LHCN-M2 (cell line): ENCODE data around the gene KDSR. TPM values are rescaled to one million over a fixed set of nuclear protein-coding genes. Genes with fewer than 3 reads are reported as not detected.
"Not testable (repeated sequence)": the region's sequence is repeated elsewhere in the genome, so short reads cannot be mapped to it uniquely, and the experiment has no call there.

Experiments used
- DNase-seq: peaks from one replicate; pipeline ENCODE4 v3.0.0-alpha.2; 2012; ENCODE audit warnings: low read depth
- total RNA-seq: library from RNA; depleted of rRNA; stranded (reverse); fragments of >200 nt; gene quantifications from 2 replicates; pipeline ENCODE4 v1.2.3, GENCODE V29; 2014

KDSR gene
- total RNA-seq, 1 experiment from 2014 or later: 37.6 TPM

DNA sequence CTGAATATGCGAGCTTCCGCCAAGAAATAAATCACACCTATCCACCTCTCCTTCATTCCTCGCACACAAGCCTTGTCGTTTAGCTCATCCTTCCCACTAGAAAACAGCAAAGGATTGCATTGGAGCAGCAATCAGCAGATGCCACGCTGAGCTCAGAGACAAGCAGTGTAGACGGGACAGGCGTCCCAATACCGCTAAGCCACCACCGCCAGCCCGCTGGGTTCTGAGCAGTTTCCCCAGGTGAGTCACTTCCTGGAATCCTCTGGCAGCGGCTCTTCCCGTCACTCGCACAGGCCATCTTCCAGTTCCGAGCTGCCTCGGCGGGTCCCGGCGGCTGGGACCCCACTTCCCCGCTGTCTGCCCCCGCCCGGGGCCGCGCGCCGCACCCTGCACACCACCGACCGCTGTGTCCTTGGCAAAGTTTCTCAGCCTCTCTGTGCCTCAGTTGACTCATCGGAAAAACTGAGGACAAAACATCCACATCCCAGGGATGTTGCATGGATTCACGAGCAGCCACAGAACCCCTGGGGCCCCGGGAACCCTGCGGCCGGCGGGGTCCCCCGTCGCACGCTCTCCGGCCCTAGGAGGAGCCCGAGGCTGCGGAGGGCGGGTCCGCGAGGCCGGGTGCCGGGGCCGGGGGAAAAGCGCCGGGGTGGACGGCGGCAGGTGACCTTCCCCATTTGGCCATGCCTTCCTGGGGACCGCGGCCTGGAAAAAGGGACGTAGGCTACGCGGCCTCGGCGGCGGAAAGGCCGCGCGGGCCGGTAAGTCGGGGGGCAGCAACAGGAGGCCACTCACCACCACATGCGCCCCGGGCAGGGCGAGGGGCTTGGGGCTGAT is 573 bp downstream of the KDSR start:
- peak; percentile 73 for DNase-seq

DNA sequence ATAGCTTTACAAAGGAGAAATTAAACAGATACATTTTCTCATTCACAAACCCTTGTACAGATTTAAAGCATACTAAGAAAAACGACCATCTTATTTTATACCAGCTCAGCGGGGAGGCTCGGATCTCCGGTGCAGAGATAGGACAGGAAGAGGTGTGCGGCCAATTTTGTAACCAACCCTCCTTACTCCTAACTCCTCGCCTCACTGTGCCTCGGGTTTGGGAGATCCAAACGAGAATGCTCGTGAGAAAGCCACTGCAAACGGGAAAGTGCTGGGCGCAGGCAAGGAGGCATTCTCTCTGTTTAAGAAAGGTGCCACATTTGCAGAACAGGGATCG is 1.2 kb downstream of the KDSR start:
- no peak for DNase-seq

- DNase-seq: no peak
These were observed 3.1 kb downstream of the KDSR start for GRCh38 chr18:63363951-63364350.

DNA sequence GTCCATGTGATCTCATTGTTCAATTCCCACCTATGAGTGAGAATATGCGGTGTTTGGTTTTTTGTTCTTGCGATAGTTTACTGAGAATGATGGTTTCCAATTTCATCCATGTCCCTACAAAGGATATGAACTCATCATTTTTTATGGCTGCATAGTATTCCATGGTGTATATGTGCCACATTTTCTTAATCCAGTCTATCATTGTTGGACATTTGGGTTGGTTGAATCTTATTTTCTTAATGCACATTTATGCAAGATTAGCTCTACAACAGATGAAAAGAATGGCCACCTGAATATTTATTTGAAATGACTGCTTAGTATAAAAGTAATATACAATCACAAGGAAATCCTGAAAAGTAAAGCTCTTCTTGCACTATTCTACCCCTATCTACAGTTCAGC is 3.6 kb downstream of the KDSR start:
- not testable (repeated sequence) for DNase-seq

DNA sequence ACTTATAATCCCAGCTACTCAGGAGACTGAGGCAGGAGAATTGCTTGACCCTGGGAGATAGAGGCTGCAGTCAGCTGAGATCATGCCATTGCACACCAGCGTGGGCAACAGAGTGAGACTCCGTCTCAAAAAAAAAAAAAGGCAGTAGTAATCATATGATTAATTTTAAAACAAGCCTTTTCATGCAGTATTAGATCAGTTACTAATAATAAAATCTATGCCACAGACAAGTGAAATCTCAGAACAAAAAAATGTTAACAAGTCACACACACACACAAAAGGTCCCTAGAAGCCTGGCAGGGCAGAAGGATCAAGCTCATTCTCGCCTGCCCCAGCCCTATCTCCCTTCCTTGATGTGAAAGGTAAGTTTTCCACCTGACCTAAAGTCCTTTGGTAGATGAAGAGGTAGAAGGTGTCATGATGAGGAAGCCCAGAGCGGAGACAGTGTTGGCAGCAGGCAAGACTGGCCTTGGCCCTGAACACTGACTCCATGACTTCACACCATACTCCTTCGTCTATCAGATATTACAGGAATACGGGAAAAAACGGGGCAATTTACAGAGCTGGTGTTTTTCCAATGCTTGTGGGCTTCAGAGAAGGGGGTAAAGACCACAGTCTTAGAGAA is 10.6 kb downstream of the KDSR start:
- no peak for DNase-seq

DNA sequence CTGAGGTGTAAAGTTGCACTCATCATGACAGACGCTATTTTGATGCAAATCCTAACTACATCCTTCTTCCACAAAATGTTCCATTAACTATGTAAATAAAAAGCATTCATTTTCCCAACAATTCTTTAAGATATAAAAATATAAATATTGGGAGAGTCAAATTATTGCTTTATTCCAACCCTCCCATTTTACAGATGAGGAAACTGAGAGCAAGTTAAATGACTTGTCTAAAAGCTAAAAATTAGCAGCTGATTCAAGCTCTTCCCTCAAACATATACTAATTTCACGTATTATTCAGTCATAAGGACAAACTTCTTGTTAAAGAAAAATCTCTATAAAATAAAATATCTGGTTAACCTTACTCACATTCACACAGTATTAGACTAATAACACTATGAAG is 16.8 kb downstream of the KDSR start:
- no peak for DNase-seq

GRCh38 chr18:63348508-63349136 is 18.4 kb downstream of the KDSR start:
- DNase-seq: no peak

DNA sequence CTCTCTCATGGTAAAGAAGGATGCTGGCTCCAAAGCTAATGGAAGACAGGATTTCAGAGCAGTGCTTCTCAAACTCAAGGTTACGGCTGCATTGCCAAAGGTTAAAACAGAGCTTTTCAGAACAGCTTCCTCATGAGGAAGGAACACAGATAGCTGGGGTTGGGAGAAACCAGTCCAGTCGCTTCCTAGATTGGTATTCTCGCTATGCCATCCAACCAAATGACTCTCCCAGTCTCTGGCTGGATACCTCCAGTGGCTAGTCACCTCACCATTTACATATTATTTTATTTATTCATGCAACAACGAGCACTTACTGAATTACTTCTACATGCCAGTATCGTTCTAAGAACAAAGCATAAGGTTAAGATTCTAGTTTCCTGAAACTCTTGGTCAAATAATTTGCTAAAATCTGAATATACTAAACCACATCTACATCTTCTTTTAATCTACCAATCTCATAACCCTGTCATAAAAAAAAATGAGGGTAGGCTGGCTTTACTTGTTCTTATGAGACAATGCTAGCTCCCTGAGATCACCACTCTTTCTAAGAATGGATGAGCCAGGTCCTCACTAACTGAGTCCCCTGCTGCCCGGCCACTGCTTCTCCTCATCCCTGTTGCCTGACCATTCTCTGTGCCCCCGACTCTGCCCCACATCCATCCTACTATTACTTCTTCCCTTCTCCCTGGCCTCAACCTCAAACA is 20.4 kb downstream of the KDSR start:
- DNase-seq: no peak

DNA sequence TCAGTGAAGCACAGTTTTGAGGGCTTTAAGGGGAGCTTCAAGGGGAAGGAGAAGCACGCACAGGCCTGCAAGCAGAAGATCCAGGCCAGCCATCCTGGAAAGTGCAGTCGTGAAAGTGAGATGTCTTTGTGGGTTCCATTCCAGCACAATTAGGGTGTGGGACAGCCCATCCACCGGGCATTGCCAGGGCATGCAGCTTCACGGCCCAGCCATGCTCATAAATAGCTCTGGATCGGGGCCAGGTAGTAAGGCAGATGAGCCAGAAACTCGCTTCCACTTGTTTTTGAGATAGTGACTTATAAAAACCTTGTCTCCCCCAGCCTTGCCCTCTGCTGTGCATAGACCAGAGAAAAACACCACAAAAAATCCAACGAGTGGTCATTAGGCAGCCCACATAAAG is 21.0 kb downstream of the KDSR start:
- peak; percentile 25 for DNase-seq

GRCh38 chr18:63344918-63345317 is 22.1 kb downstream of the KDSR start:
- DNase-seq: no peak

DNA sequence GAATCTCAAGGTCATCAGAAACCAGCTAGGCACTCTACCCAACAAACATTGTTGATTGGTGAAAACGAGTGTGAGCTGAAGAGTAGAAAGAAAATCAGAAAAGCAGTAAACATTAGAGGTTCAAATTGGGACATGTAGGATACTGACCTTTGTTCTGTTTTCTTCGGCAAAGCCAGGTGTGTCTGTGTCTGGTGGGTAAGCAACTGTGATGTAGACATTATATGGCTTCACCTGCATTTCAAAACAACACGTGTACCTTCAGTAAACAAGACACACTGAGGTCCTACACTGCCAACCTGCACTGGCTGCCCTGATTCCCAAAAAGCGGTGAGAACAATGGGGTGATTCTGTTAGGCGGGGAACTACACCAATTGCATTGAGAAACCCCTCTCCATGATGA is 22.7 kb downstream of the KDSR start:
- DNase-seq: no peak

GRCh38 chr18:63342206-63342605 is 24.8 kb downstream of the KDSR start:
- DNase-seq: peak; percentile 36

DNA sequence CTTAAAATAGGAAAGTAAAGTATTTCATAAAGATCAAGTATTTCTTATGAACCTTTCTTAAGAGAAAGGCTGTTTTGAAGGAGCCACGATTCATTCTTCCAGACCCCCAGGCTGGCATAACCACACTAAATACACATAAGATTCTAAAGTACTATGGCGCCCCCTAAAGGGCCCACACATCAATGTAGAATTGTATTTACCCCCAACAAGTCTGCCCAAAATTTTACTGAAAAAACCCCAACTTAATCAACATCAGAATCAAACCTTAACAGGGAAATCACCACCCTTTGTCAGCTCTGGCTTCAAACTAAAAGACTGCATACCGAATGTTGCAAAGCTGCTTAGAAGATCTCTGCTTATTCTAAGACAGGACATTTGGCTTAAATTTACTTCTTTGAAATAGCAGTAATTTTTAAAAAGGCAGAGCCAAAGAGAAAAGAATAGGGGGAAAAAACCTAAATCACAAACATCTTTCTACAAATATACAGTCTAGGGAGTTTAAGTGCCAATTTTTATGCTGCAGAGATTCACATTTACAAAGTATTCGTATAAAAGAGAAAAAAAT is 27.0 kb downstream of the KDSR start:
- peak; percentile 40 for DNase-seq

DNA sequence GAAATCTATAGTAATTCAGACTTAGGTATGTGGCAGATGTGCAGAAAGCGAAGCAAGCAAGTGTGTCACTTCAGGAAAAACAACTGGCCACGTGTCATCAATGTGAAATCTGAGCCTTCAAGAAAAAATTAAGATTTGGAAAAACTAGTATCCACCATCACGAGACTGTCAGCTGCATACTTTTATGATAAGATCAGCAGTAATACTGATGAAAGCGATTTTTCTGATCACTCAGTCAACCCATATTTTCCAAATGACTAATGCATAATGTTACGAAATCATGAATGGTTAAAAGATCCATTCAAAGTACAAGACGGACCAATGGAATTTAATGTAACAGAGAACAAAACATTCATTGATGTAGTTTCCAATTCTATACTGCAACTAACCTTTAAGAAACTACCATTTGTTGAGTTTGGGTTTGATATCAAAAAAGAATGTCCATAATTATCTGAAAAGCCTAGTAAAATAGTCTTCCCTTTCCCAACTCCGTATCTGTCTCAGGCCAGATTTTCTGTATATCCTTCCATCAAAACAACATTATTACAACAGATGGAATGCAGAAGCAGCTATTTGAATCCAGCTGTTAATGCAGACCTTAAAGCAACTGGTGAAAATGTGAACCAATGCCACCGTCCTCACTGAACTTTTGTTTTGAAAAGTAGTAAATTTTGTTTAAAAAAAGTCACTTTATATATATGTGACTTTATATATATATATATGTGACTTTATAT is 30.5 kb downstream of the KDSR start:
- DNase-seq: peak; percentile 93

DNA sequence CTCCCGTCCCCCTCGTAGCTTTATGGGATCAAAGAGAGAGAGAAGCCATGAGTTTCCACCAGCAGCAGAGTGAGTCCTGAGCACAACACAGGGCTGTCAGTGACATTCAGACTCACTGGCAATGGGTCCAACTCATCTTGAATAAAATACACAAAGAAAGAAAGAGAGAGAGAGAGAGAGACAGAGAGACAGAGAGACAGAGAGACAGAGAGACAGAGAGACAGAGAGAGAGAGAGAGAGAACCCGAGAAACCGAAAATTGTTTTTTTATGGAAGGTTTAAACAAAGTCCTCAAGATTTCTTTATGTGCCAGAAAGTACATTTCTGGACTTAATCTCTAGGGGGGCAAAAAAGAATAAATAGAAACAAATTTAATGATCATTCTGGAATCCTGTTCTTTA is 35.9 kb downstream of the KDSR start:
- DNase-seq: no peak

GRCh38 chr18:63329431-63330145 is 37.4 kb downstream of the KDSR start:
- DNase-seq: no peak

DNA sequence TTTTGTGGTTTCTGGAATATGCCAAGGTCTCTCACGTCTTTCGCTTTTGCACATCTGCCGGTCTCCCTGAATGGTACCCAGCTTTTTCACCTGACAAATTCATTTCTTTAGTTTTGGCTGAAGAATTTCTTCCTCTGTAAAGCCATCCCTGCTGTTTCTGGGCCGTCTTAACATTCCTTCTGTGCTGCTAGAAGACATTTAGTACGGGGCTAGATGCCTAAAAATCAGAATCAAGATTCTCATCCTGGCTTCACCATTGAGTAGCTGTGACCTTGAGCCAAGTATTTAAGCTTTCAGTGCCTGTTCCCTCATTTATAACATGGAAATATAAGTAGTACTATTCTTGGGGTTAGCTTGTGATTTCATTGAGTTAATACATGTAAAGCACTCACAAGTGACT is 41.0 kb downstream of the KDSR start:
- no peak for DNase-seq

- DNase-seq: no peak
These were observed 41.8 kb downstream of the KDSR start for GRCh38 chr18:63325086-63325686.

- DNase-seq: peak; percentile 58
These were observed 43.9 kb downstream of the KDSR start for GRCh38 chr18:63322908-63323634.
